Lung (tissue), 12 donors: Measurements from ENCODE around the gene ZSWIM1. TPM values are rescaled to one million over a fixed set of nuclear protein-coding genes. Genes with fewer than 3 reads are reported as not detected.

ENCODE experiments used
- ATAC-seq: fragments of 200-7000 bp; cut with Tn5 transposase; one replicate; pipeline ENCODE4 v1.9.1; 2020; ENCODE audit warnings: moderate number of reproducible peaks; ENCODE audit not compliant: insufficient read depth, low FRiP score
- DNase-seq, 3 donors: peaks; one replicate each; pipeline ENCODE4 v3.0.0-alpha.2; 2013 to 2017
- H3K27ac ChIP-seq, 2 donors: one replicate each; pipeline ENCODE4 v1.5.1; 2013; ENCODE audit warnings: mild to moderate bottlenecking in 2 of 2, moderate library complexity in 2 of 2, control low read depth in 1 of 2, inconsistent platforms in 1 of 2, low read depth in 1 of 2, low read length in 1 of 2
- H3K27me3 ChIP-seq, 3 donors: one replicate each; pipeline ENCODE4 v1.5.1; 2013; ENCODE audit warnings: low read length in 2 of 3; ENCODE audit not compliant: control insufficient read depth in 3 of 3, insufficient read depth in 3 of 3
- H3K36me3 ChIP-seq, 4 donors: one replicate each; pipeline ENCODE4 v1.5.1; 2013; ENCODE audit warnings: low read length in 4 of 4, mild to moderate bottlenecking in 1 of 4, moderate library complexity in 1 of 4; ENCODE audit not compliant: control insufficient read depth in 4 of 4, insufficient read depth in 4 of 4
- H3K4me1 ChIP-seq, 5 donors: one replicate each; pipeline ENCODE4 v1.5.1; 2013; ENCODE audit warnings: low read length in 5 of 5, mild to moderate bottlenecking in 2 of 5, moderate library complexity in 1 of 5; ENCODE audit not compliant: control insufficient read depth in 5 of 5, insufficient read depth in 5 of 5
- H3K4me3 ChIP-seq: one replicate; pipeline ENCODE4 v1.5.1; 2013; ENCODE audit warnings: mild to moderate bottlenecking, control low read depth, moderate library complexity
- H3K9ac ChIP-seq, 2 donors: one replicate each; pipeline ENCODE4 v1.5.1; 2013; ENCODE audit warnings: low read length in 2 of 2, control low read depth in 1 of 2; ENCODE audit not compliant: insufficient read depth in 1 of 2
- H3K9me3 ChIP-seq, 4 donors: one replicate each; pipeline ENCODE4 v1.5.1; 2013; ENCODE audit warnings: low read length in 3 of 4, mild to moderate bottlenecking in 1 of 4, moderate library complexity in 1 of 4; ENCODE audit not compliant: control insufficient read depth in 4 of 4, insufficient read depth in 3 of 4
- CTCF ChIP-seq: IDR thresholded peaks from 2 replicates; pipeline ENCODE4 v1.5.1; 2012; ENCODE audit warnings: mild to moderate bottlenecking; ENCODE audit errors: control extremely low read depth, extremely low read depth
- WGBS, 2 donors: extraction: QIAGEN DNeasy Blood & Tissue Kit; methylation state at CpG; one replicate each; pipeline ENCODE4 v1.1.7; 2013; 5-methylcytosine and 5-hydroxymethylcytosine counted together
- polyA plus RNA-seq, 2 donors: library from polyadenylated mRNA; stranded (reverse); fragments of 200-250 nt; gene quantifications; one replicate each; pipeline ENCODE4 v1.2.1, GENCODE V29; 2013
- total RNA-seq, 2 donors: library from RNA; depleted of rRNA in 1 of 2; stranded (reverse); fragments of >200 nt in 1 of 2; gene quantifications; one replicate each; pipeline ENCODE4 v1.2.1, GENCODE V29; 2014 to 2021
- donor health status: control.
- donor health status: control.
- donor health status: Bipolar disorder and iron deficiency.
- donor health status: healthy.
- donor health status: DM: yes; HTN: yes; CAD: no.

ZSWIM1 gene
- total and polyA plus RNA-seq, 4 donors: 3.7 to 11.1 (median 5.2) TPM

GRCh38 chr20:45833883-45834796 lies 46.9 kb upstream of the ZSWIM1 start:
- Histone ChIP-seq H3K4me1 (peaks cover 6 to 31% (median 12%) of the 10 kb centered on the region in 5 donors), H3K27me3 (no peaks in the 10 kb centered on the region), H3K4me3 (peak overlapping the region; percentile 60), H3K9me3 (no peaks in the 10 kb centered on the region), H3K36me3 (peaks cover 0 to 13% (median 4%) of the 10 kb centered on the region in 4 donors), H3K9ac (peak overlapping the region; percentile 69 to 73), H3K27ac (peak overlapping the region; percentile 90 to 97)
- TF ChIP-seq CTCF: no peak
- WGBS, 2 donors: 6 to 7% methylated on average over 61 to 70 of the region's 71 CpGs
- ATAC-seq: peak; percentile 80
- DNase-seq: peak; percentile 87 to 91 (median 88)

- Histone ChIP-seq H3K4me1 (peaks cover 6 to 31% (median 12%) of the 10 kb centered on the region in 5 donors), H3K9ac (no peak overlapping the region), H3K9me3 (no peaks in the 10 kb centered on the region), H3K4me3 (peak overlapping the region; percentile 60), H3K27me3 (no peaks in the 10 kb centered on the region), H3K27ac (peak overlapping the region in 1 of 2 donors; percentile 90), H3K36me3 (peaks cover under 1 to 15% (median 4%) of the 10 kb centered on the region in 4 donors)
- WGBS, 2 donors: 86 to 87% methylated on average over 14 of the region's 14 CpGs
- DNase-seq (no peak), ATAC-seq (no peak)
- TF ChIP-seq CTCF: no peak
Observed at GRCh38 chr20:45834797-45835161, 46.2 kb upstream of the ZSWIM1 start.

GRCh38 chr20:45835329-45835765 lies 45.7 kb upstream of the ZSWIM1 start:
- ATAC-seq: no peak
- no peak for DNase-seq
- Histone ChIP-seq H3K36me3 (peaks cover 6 to 16% (median 7%) of the 10 kb centered on the region in 4 donors), H3K4me1 (peaks cover 6 to 31% (median 12%) of the 10 kb centered on the region in 5 donors), H3K27ac (peak overlapping the region in 1 of 2 donors; percentile 49), H3K9me3 (no peaks in the 10 kb centered on the region), H3K4me3 (no peak overlapping the region), H3K27me3 (no peaks in the 10 kb centered on the region), H3K9ac (no peak overlapping the region)
- 56 to 69% methylated on average over 3 of the region's 3 CpGs for WGBS, 2 donors
- no peak for TF ChIP-seq CTCF
